Progenitor cell of endocrine pancreas (in vitro differentiated cells): Measurements from ENCODE around the gene CDKN2D. TPM values are rescaled to one million over a fixed set of nuclear protein-coding genes. Genes with fewer than 3 reads are reported as not detected.

ENCODE experiments used
- DNase-seq: peaks from one replicate; pipeline ENCODE4 v3.0.0; 2021; ENCODE audit warnings: low spot score; ENCODE audit not compliant: unreplicated experiment
- H3K27ac Mint-ChIP-seq: 2 replicates; pipeline ENCODE4 v1.8.0; 2021; ENCODE audit warnings: mild to moderate bottlenecking, moderate library complexity, mixed read lengths
- H3K27me3 Mint-ChIP-seq: 2 replicates; pipeline ENCODE4 v1.8.0; 2021; ENCODE audit warnings: mixed read lengths
- H3K36me3 Mint-ChIP-seq: 2 replicates; pipeline ENCODE4 v1.8.0; 2022; ENCODE audit warnings: mixed read lengths; ENCODE audit not compliant: insufficient read depth
- H3K4me1 Mint-ChIP-seq: 2 replicates; pipeline ENCODE4 v1.8.0; 2021; ENCODE audit warnings: low read depth, mixed read lengths
- H3K4me3 Mint-ChIP-seq: 2 replicates; pipeline ENCODE4 v1.8.0; 2021; ENCODE audit warnings: low read depth, mild to moderate bottlenecking, moderate library complexity, mixed read lengths
- H3K9me3 Mint-ChIP-seq: 2 replicates; pipeline ENCODE4 v1.8.0; 2021; ENCODE audit warnings: low read depth, mixed read lengths
- CTCF ChIP-seq: fragments of 200-600 bp; sonication (generic); IDR thresholded peaks from one replicate; pipeline ENCODE4 v1.5.0; 2021; ENCODE audit warnings: antibody characterized with exemption, mild to moderate bottlenecking; ENCODE audit not compliant: unreplicated experiment
- total RNA-seq: library from RNA; stranded (reverse); gene quantifications from 2 replicates; pipeline ENCODE4 v1.2.1, GENCODE V29; 2021

Gene CDKN2D
- total RNA-seq, 1 donor from 2014 or later: 4.2 TPM

GRCh38 chr19:10611907-10612306 lies 43.1 kb upstream of the CDKN2D start:
- H3K4me3 Mint-ChIP-seq: no peak overlapping the region
- no peak for TF ChIP-seq CTCF
- DNase-seq: no peak
- no peak overlapping the region for H3K27ac Mint-ChIP-seq
- H3K4me1 Mint-ChIP-seq: no peaks in the 10 kb centered on the region
- no peaks in the 10 kb centered on the region for H3K9me3 Mint-ChIP-seq
- no peaks in the 10 kb centered on the region for H3K36me3 Mint-ChIP-seq
- no peaks in the 10 kb centered on the region for H3K27me3 Mint-ChIP-seq

DNA sequence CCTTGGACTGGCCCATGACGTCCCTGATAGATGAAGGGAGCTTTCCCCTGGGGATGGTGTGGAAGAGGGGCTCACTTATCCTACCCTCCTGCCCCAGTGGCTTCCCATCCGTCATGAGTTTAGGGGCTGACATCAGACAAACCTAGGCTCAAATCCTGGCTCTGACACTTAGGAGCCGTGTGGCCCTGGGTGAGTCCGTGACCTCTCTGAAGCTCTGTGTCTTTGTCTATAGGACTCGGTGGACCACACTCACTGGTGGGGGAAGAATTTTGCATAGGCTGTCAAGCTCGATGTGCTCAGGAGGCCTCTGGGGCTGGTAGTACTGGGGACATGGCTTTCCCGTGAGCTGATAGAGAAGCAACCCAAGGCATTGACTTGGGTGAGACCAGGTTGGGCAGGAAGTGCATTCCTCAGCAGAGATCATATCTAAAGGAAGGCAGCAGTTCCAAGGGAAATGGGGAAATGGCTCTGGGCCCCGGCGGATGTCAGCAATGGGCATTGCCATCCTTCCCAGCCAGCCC lies 35.7 kb upstream of the CDKN2D start:
- peaks cover 12% of the 10 kb centered on the region for H3K4me1 Mint-ChIP-seq
- no peak for DNase-seq
- peaks cover 5% of the 10 kb centered on the region for H3K27me3 Mint-ChIP-seq
- TF ChIP-seq CTCF: no peak
- no peak overlapping the region for H3K27ac Mint-ChIP-seq
- H3K9me3 Mint-ChIP-seq: no peaks in the 10 kb centered on the region
- no peaks in the 10 kb centered on the region for H3K36me3 Mint-ChIP-seq
- peak overlapping the region; percentile 58 for H3K4me3 Mint-ChIP-seq

GRCh38 chr19:10603873-10604459 lies 35.2 kb upstream of the CDKN2D start:
- DNase-seq: no peak
- Mint-ChIP-seq H3K27ac (no peak overlapping the region), H3K27me3 (peaks cover 7% of the 10 kb centered on the region), H3K4me1 (peaks cover 12% of the 10 kb centered on the region), H3K9me3 (no peaks in the 10 kb centered on the region), H3K4me3 (peak overlapping the region; percentile 78), H3K36me3 (no peaks in the 10 kb centered on the region)
- TF ChIP-seq CTCF: no peak

DNA sequence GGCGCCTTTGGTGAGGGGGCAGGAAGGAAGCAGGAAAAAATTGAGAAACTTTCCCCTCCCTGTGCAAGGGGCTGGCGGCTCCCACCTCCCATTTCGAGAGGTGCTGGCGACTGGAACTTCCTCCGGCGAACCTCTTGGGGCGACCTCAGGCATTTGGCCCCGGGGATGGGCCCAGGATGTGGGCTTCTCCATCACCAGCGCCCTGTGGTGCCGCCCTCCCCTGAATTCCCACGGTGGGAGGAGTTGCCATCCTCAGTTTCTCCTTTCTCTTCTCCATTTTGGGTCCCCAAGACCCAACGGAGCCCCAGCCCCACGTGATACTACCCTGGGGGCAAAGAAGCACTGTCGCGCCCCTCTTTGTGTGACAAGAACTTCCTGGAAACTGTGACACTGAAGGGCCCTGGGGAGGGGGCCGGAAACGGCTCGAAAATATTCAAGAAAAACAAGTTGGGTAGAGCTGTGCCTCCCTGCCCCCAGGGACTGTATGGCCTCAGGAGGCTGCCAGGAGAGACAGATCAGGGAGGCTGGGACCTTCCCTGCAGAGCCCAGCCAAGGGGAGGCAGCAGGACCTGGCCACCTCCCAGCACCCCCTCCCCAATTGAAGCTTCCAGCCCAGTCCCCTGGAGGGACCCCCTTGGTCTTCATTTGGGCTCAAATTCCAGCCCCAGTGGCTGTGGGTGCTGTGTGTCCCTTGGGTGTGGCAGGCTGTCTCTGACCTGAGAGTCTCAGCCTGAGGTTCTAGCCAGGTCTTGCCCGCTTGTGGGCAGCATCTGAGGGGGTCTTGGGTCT lies 34.5 kb upstream of the CDKN2D start:
- peaks cover 12% of the 10 kb centered on the region for H3K4me1 Mint-ChIP-seq
- H3K27me3 Mint-ChIP-seq: peaks cover 7% of the 10 kb centered on the region
- peak overlapping the region; percentile 90 for H3K27ac Mint-ChIP-seq
- H3K9me3 Mint-ChIP-seq: no peaks in the 10 kb centered on the region
- DNase-seq: no peak
- peak overlapping the region; percentile 78 for H3K4me3 Mint-ChIP-seq
- H3K36me3 Mint-ChIP-seq: no peaks in the 10 kb centered on the region
- no peak for TF ChIP-seq CTCF

GRCh38 chr19:10602330-10603083 lies 33.7 kb upstream of the CDKN2D start:
- no peaks in the 10 kb centered on the region for H3K36me3 Mint-ChIP-seq
- H3K27ac Mint-ChIP-seq: peak overlapping the region; percentile 90
- DNase-seq: peak; percentile 77
- H3K4me1 Mint-ChIP-seq: peaks cover 12% of the 10 kb centered on the region
- H3K4me3 Mint-ChIP-seq: peak overlapping the region; percentile 78
- H3K9me3 Mint-ChIP-seq: no peaks in the 10 kb centered on the region
- H3K27me3 Mint-ChIP-seq: peaks cover 7% of the 10 kb centered on the region
- TF ChIP-seq CTCF: no peak
